SH-SY5Y (cell line): ENCODE data around the gene OPCML.

Source experiments
- GATA2 ChIP-seq: IDR thresholded peaks from 2 replicates; pipeline ENCODE4 v1.6.1; 2011; ENCODE audit warnings: mild to moderate bottlenecking, low read depth, low read length
- GATA3 ChIP-seq: IDR thresholded peaks from 2 replicates; pipeline ENCODE4 v1.6.1; 2011; ENCODE audit warnings: low read depth, mild to moderate bottlenecking, low read length, moderate library complexity

- no peak for TF ChIP-seq GATA2
- no peak for TF ChIP-seq GATA3
Observed at GRCh38 chr11:133418218-133418617, 114.1 kb downstream of the OPCML start.
